Measurements from ENCODE around the gene PPP1R14C.
A peak's percentile ranks its signal among the peaks of the same experiment; 100 is the strongest.
"Not testable (repeated sequence)": the region's sequence is repeated elsewhere in the genome, so short reads cannot be mapped to it uniquely, and the experiment has no call there.

The PPP1R14C gene

DNA sequence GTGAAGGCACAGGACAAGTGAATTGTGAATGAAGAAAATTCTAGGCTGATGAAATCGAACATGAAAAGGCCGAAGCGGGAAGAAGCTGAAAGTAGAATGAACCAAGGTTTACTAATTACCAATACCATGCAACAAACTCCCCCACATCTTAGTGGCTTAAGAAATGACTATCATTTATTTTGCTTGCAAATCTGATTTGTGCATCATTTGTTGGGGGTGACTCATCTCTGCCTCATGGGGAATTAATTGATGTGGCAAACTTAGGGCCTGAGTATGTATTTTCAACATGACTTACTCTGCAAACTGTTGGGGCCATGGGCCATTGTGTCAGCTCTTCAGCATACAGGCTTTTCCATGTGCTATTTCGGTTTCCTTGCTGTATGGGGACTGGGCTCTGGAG is 26.8 kb downstream of the PPP1R14C start:
- DNase-seq = peak; percentile 27 to 49

DNA sequence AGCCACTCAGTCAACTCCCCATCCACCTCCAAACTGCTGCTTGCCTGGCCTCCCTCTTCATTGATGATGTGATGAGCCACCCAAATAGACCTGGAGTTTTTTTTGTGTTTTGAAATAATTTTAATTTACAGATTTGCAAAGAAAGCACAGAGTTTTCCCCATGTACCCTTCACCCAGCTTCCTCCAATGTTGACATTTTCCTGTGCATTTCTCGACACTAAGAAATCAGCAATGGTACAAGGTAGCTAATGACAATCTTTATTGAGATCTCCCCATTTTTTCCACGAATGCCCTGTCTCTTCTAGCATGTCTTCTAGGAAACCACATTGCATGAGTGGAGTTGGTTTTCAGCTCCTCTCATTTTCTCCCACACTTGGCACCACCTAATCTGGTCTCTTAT is 30.1 kb downstream of the PPP1R14C start:
- DNase-seq = no peak

DNA sequence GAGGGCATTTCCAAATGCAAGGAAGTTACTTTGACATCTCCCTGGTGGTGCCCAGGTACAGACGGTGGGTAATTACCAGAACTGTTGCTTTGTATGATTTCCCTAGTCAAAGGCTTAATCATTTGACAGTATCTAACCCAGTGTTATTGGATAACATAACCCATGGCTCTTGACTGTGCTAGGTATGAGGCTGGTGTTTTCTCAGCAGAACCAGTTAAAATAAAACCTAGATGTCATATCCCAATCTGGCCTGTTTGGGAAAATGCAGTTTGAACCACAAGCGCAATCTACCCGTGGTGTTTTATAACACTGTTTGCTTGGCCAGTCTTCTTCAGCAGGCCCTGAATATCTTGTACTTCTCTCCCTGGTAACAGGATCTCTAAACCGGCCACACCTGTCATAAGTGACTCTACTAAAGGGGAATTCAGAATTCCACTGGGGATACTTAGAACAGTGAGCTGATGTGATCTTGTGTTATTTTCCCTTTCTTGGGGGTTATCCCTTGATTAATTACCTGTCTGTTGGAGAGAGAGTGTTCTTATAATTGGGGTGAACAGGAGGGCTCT is 32.8 kb downstream of the PPP1R14C start:
- no peak for DNase-seq

DNA sequence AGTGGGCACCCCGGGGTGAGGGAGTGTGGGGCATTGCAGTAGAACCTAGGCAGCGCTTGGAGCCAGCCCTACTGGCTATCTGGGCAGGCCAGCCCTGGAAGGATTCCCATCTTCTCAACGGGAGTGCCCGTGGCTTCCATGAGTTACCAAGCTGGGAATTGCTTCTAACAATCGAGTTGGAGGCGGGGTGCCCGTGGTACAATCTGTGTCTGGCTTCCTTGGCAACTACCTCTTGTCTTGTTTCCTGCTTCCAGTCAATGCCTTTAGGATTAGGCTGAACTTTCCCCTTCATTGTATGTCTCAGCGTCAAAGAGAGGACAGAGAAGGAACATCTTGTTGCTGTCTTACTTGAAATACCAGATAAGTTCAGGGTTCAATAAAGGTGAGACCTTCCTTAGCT is 33.3 kb downstream of the PPP1R14C start:
- DNase-seq = no peak

DNA sequence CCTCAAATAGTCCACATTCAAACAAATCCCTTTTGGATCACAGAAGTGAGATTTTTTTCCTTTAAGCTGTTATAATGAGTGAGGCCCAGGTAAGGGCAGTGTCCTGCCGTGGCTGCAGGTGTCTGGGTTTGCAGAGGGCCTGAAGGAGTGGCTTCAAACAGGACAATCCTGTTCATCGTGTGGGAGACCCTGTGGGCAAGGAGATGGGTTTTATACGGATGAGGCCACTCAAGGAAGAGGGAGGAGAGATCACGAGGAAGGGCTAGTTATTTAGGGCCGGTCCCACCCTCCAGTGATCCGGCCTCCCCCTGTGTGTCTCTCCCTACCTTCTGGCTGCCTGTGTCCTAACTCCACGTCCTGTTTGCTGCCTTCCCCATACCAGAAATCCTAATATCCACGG is 33.8 kb downstream of the PPP1R14C start:
- DNase-seq = no peak

DNA sequence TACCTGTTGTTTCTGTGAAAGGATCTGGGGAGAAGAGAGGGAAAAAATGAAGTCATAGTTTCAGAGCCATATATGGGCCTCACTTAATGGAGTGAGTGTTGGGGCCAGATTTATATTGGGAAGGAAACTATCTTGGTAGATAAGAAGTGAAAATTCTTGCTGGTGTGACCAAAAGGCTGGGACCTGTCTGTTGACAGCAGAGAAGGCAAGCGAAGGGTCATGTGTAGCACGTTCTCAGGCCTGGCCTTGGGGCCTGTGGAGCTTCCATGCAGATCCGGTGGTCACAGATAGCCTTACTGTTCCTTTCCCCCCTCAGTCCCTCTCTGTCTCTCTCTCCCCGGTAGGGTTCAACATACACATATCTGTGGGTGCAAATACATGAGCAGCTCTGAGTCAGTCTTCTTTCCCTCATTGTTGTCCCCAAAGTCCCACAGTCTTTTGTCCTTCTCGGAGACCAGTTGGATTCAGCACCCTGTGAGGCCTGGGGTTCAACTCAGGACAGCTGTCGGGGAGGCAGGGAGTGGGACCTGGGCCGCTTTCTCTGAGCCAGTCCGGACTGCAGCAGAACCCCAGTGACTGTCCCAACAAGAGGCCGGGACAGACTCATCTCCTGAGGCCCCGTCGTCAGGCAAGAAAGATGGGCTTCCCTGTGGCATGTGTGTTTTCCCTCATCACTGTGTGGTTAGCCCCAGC is 34.6 kb downstream of the PPP1R14C start:
- DNase-seq = no peak

DNA sequence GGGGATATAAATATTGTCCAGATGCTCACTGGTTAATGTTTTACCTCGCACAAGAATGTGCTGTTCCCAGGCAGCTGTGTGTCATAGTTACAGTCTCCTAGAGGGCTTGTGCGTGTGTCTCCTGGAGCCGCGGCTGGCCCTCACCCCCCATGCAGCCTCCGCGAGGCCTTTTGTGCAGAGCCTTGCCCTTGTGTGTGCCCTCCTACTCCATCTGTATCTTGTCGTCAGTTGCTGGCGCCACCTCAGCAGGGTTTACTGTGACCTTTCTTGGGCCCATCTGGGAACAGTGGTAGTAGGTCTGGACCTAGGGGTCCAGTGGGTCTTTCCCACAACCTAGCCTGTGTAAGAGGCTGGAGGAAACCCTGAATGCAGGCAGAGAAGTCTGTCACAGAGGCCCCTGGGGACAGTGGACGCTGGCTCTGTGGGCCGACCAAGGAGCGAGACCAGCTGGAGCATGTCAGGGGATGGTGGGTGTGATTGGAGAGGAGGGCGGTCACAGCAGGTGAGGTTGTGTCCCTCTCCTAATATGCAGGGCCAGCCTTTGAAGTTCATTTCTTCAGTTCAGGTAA is 35.2 kb downstream of the PPP1R14C start:
- DNase-seq = no peak

DNA sequence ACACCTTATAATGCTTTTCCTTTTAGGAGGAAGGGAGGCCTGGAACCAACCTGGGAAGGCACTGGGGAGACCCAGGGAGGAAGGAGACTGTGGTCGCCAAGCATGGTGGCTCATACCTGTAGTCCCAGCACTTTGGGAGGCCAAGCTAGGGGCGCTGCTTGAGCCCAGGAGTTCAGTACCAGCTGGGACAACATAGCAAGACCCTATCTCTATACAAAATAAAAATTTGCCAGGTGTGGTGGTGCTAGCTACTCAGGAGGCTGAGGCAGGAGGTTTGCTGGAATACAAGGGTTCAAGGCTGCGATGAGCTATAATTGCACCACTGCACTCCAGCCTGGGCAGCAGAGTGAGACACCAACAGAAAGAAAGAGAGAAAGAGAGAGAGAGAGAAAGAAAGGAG is 36.2 kb downstream of the PPP1R14C start:
- DNase-seq = no peak

DNA sequence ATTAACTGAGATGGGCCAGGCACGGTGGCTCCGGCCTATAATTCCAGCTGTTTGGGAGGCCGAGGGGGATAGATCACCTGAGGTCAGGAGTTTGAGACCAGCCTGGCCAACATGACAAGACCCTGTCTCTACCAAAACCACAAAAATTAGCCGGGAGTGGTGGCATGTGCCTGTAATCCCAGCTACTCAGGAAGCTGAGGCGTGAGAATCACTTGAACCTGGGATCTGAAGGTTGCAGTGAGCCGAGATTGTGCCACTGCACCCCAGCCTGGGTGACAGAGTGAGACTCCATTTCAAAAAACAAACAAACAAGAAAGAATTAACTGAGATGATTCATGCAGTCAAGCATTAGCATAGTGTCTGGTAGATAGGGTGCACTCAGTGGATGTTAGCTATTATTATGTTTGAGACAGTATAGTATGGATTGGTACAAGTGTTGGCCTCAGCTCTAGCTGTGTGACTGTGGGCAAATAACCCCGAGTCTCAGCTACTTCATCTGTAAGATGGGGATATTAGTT is 37.1 kb downstream of the PPP1R14C start:
- not testable (repeated sequence) for DNase-seq

DNA sequence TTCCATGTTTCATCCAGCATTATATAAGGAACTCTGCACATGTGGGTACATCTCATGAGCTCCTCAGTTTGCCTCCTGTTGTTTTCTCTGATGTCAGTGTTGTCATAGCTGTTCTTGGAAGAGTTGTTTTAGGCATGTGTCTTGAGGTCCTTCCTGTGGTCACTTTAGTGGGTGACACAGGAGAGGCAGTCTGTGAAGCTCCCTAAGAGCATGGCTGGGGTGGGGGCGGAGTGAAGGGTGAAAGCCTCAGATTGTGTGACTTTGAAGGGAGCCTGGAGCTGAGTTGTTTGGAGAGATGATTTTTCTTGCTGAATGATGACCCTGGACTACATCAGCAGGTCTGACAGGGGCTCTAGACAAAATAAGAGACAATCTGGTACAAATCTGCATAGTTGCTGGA is 37.7 kb downstream of the PPP1R14C start:
- DNase-seq = no peak

DNA sequence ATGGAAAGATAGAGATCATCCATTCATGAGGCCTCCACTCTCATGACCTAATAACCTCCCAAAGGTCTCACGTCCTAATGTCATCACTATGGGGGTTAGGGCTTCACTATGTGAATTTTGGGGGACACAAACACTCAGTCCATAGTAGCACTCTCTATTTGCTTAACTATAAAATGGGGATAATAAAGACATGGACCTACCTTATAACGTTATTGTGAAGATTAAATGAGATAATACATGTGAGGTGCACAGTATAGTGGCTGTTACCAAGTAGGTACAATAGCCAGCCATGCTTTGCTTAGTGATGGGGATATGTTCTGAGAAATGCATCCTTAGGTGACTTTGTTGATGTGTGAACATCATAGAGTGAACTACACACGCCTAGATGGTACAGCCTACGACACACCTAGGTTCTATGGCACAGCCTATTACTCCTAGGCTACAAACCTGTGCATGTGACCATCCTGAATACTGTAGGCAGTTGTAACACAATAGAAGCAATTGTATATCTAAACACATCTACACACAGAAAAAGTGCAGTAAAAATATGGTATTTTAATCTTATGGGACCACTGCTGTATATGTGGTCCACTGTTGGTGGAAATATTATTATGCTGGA is 39.7 kb downstream of the PPP1R14C start:
- DNase-seq = no peak

DNA sequence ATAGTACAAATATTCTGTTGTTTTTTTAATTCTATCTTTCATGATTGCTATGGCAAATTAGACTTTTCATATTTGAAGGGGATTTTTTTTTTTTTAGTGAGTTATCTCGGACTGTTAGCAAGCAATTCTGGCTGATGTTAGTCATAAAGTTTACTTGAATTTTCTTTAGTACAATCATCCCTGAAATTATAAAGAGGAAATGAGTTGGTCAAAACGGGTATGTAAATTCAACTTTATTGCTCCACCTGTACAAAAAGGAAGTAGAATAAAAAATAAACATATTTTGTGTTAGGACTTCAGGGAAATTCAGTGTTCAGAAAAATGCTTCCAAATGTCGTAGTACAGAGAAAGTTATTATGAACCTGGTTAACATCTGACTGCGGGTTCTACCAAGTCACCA is 40.3 kb downstream of the PPP1R14C start:
- DNase-seq = no peak

DNA sequence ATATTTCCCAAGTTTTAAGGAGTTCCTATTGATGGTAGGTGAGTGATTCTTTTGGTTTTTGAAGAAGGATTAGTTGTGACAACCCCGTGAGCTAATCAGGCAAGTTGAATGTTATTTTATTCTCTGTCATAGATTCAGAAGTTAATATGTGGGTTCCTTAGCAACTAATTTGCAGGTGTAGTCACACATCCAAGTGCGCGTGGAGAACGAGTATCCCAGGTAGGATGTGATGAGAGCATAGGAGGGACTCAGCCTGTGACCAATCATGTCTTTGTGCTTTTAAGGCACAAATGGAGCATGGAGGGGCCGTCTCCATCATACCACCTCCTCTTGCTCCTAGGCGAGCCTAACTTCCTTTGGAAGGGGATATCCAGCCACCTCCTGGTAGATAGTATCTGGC is 41.1 kb downstream of the PPP1R14C start:
- DNase-seq = no peak

DNA sequence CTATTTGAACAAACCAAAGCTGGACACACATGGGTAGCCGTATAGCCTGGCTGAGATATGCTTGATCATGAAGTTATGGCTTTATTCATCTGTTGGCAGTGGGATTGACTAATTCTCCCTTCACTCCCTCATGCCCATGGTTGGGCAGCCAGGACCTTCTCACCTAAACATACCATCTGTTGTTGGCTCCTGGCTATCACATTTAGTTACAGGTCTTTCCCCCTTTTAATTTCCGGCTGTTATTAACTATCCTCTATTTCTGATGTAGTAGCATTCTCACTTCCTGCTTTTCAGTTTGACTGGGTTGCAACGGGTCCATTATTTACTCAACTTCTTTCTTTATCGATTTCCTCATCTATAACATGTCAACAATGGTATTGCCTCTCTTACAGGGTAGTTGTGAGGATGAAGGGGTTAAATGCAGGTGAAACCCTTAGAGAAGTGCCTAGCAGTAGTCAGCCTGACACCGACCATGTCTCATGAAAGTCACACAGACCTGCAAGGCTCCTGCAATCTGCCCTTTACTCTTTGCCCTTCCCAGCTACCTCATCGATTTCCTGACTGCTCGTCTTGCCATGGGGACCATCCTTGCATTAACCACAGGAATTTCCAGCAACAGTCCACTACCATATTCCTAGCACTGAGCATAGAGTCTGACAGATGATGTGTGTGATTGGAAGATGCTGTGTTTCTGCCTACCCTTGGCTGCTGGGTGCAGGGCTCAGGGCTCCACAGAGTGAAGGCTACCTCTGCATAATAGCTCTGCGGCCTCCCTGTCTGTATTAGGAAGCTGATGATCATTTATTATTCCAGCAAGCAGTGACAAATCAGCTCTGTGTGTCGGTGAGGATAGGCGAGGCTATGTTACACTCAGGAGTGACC is 42.2 kb downstream of the PPP1R14C start:
- DNase-seq = no peak

DNA sequence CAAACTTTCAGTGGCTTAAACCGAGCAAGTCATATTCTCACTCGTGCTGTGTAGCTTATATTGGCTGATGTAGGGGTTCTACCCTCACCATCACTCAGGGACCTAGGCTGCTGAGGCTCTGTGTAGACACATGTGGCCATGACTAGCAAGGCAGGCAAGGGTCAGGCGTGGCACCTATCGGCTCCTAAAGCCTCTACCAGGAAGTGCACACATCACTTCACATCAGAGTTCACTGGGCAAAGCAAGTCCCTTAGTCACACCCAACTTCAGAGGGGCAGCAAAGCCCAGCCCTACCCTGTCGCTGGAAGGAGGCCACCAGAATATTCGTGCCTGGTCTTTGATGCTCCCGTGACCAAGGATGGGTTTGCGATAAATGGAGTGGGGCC is 42.9 kb downstream of the PPP1R14C start:
- no peak for DNase-seq

DNA sequence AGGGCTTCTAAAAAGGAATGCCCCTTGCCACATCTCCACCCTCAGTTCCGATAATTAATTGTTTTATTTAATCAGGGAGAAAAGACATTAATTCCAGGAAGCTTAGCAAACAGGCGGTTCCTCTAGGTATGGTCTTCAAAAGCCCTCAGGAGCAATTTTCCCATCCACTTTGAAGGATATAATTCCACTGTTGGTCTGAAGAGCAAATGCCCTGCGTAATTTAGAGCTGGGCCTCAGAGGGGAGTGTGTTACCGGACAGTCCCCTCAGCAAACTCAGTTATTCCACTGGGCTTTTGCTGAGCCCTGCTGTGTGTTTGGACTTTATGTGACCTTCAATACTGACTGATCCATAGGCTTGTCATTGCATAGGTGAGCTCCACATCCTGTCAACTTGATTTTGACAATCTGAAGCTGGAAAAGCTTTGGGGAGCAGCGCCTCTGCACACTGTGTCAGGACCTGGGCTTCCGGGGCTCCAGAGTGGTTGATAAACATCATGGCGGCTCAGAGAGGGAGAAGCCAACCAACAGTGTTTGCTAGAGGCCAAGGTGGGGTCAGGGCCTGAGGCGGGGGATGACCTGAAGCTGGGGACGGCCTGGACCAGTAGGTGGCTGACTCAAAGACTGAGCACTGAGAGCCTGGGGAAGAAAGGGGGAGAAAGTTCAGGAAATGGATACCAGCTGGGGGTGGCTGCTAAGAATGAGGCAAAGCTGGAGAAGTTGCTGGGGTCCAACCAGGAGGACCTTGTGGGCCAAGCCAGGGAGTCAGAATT is 43.5 kb downstream of the PPP1R14C start:
- no peak for DNase-seq

DNA sequence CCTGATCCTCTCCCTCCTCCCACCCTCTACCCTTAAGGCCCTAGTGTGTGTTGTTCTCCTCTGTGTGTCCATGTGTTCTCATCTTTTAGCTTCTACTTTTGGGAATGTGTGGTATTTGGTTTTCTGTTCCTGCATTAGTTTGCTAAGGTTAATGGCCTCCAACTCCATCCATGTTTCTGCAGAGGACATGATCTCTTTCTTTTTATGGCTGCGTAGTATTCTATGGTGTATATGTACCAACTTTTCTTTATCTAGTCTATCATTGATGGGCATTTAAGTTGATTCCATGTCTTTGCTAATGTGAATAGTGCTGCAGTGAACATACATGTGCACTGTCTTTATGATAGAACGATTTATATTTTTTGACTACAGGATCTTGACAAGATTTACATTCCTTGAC is 44.6 kb downstream of the PPP1R14C start:
- not testable (repeated sequence) for DNase-seq

DNA sequence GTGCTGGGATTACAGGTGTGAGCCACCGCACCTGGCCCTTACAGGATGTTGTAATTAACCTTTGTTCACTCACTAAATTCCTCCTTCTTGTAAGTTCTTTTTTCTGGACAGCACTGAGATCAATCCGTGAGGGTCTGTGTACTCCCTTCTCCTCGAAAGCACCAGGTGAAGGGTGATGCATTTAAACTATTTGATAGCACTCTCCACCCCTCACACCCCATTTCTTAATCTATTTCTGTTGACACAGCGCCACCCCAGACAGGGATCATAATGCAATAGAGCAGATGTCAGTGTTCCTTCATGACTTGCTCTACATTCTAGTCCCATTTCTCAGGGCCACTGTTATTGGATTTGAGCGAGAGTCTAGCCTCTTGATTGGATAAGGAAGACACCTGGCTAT is 46.3 kb downstream of the PPP1R14C start:
- no peak for DNase-seq

DNA sequence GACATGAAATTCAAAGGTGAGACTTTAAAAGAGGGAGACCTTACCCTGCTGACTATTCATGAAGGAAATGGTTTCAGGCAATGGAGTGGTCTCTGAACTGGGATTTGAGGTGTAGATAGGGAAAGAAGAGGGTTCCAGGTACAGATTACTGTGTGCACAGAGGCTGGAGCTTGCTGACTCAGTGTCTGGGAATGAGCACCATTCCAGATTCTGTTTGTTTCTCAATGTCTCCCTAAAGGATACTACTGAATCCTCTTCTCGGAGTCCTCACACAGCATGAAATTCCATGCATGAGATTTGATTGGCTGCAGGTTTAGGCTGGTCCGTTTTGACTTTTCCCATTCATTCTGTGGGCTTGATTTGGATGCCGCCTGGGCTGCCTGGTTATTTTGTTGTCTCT is 49.0 kb downstream of the PPP1R14C start:
- DNase-seq = no peak

DNA sequence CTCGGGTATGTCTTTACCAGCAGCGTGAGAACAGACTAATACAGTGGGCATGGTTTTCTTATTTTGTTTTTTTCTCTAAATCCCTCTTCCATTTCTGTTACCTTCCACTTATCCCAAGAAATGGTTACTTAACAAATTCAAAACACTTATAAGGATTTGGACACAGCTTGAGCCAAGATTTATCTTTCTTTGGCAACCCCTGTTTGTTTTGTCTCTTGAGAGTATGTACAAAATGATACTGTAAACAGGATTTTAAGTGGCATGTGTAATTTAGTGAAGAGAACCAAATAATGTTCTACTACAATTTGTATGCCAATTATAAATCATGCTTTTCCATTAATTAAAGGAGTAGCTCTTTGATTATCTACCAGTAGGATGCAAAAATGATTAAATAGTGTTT is 51.4 kb downstream of the PPP1R14C start:
- no peak for DNase-seq

DNA sequence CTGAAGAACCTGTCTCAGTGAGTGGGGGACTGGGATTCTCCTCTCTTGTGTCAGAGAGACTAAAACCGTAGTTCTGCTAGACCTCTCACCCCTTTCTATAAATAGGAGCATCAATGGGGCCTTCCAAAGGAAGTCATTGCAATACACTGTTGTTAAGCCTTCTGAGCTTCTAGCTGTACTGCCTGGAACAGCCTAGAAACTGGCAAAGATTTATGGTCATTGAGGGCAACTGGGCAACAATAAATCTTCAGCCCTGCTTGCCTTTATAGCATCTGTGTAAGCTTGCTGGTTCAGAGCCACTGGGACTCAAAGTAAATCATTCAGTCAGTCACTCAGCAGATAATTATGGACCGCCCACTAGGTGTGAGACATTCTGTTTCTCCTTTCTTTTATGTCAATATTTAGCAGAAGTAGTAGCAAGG is 53.2 kb downstream of the PPP1R14C start:
- no peak for DNase-seq
